AG04450 (cell line): ENCODE measurements around the gene USP9X. TPM values are rescaled to one million over a fixed set of nuclear protein-coding genes. Genes with fewer than 3 reads are reported as not detected.
"Not testable (repeated sequence)": the region's sequence is repeated elsewhere in the genome, so short reads cannot be mapped to it uniquely, and the experiment has no call there.

ENCODE experiments used
- CTCF ChIA-PET: fragments of 300-600, 350-600 bp; formaldehyde crosslinking; extraction: SDS; loops from one replicate; lab custom pipeline; 2022; ENCODE audit warnings: antibody characterized with exemption, inconsistent platforms; lab: Charles Lee
- POLR2A ChIA-PET: fragments of 350-600 bp; formaldehyde crosslinking; extraction: SDS; loops from one replicate; lab custom pipeline; 2021; ENCODE audit warnings: antibody characterized with exemption, inconsistent platforms; lab: Yijun Ruan, JAX
- DNase-seq: peaks from one replicate; pipeline ENCODE4 v3.0.0-alpha.2; 2011; ENCODE audit warnings: low read depth, low spot score
- H3K27ac ChIP-seq: one replicate; pipeline ENCODE4 v1.5.1; 2012; ENCODE audit warnings: low read depth, low read length, control low read depth
- H3K27me3 ChIP-seq: one replicate; pipeline ENCODE4 v1.6.0; 2012; ENCODE audit warnings: low read length; ENCODE audit not compliant: control insufficient read depth, insufficient read depth
- H3K4me3 ChIP-seq: 2 replicates; pipeline ENCODE4 v1.5.1; 2011; ENCODE audit warnings: mild to moderate bottlenecking, low read depth, low read length, control low read depth
- H3K9me3 ChIP-seq: 2 replicates; pipeline ENCODE4 v1.5.1; 2012; ENCODE audit warnings: low read length; ENCODE audit not compliant: control insufficient read depth, insufficient read depth
- CTCF ChIP-seq: IDR thresholded peaks from 2 replicates; pipeline ENCODE4 v1.5.1; 2011; ENCODE audit warnings: low read depth, low read length, control low read depth, inconsistent platforms
- polyA plus RNA-seq: library from polyadenylated mRNA; depleted of rRNA; stranded (reverse); fragments of >200 nt; gene quantifications from 2 replicates; pipeline ENCODE4 v1.2.3, GENCODE V29; 2011

Gene USP9X
- polyA plus RNA-seq, 1 experiment, result 49.1 TPM

GRCh38 chrX:41100200-41100599 lies 15.0 kb downstream of the USP9X start:
- no peak for DNase-seq
- no peaks in the 10 kb centered on the region for H3K9me3 ChIP-seq
- no peaks in the 10 kb centered on the region for H3K27me3 ChIP-seq
- H3K27ac ChIP-seq, result no peak overlapping the region
- ChIA-PET CTCF (interaction anchor here (2.8 kb wide), 1 partner anchor 15 kb away, joined by 14 read pairs; no protein-coding TSS in a partner anchor), POLR2A (no interaction called here)
- no peak for TF ChIP-seq CTCF
- H3K4me3 ChIP-seq, result no peak overlapping the region

- CTCF ChIA-PET, result interaction anchor here (2.8 kb wide), 1 partner anchor 14 kb away, joined by 14 read pairs; no protein-coding TSS in a partner anchor
- H3K27me3 ChIP-seq, result no peaks in the 10 kb centered on the region
- TF ChIP-seq CTCF, result no peak
- DNase-seq, result no peak
- POLR2A ChIA-PET, result no interaction called here
- H3K27ac ChIP-seq, result no peak overlapping the region
- no peaks in the 10 kb centered on the region for H3K9me3 ChIP-seq
- no peak overlapping the region for H3K4me3 ChIP-seq
These were observed 15.6 kb downstream of the USP9X start for GRCh38 chrX:41100819-41101218.

- DNase-seq, result no peak
- ChIA-PET CTCF (interaction anchor here (1.7 kb wide), 1 partner anchor 11 kb away, joined by 16 read pairs; no protein-coding TSS in a partner anchor), POLR2A (no interaction called here)
- no peaks in the 10 kb centered on the region for H3K27me3 ChIP-seq
- H3K4me3 ChIP-seq, result no peak overlapping the region
- H3K27ac ChIP-seq, result no peak overlapping the region
- TF ChIP-seq CTCF, result no peak
- peaks cover 4% of the 10 kb centered on the region; the same call in 1 of the 2 replicates for H3K9me3 ChIP-seq
These were observed 19.8 kb downstream of the USP9X start for GRCh38 chrX:41105005-41105404.

GRCh38 chrX:41106257-41106656 lies 21.0 kb downstream of the USP9X start:
- H3K27ac ChIP-seq, H3K9me3 ChIP-seq, H3K4me3 ChIP-seq, H3K27me3 ChIP-seq, POLR2A ChIA-PET, DNase-seq: not testable (repeated sequence)
- CTCF ChIA-PET, result interaction anchor here (0.6 kb wide), 1 partner anchor 10 kb away, joined by 3 read pairs; no protein-coding TSS in a partner anchor

GRCh38 chrX:41108007-41108406 lies 22.8 kb downstream of the USP9X start:
- ChIA-PET POLR2A (no interaction called here), CTCF (interaction anchor here (1.3 kb wide), 1 partner anchor 456 kb away, joined by 5 read pairs; no protein-coding TSS in a partner anchor)
- Histone ChIP-seq H3K27ac (no peak overlapping the region), H3K4me3 (no peak overlapping the region), H3K27me3 (no peaks in the 10 kb centered on the region), H3K9me3 (peaks cover 4% of the 10 kb centered on the region; the same call in 1 of the 2 replicates)
- DNase-seq, result no peak
- no peak for TF ChIP-seq CTCF
